GM12874 (cell line): Measurements from ENCODE around the gene ANKRD55.

Experiments
- TF ChIP-seq, protein P1 (sequence below): IDR thresholded peaks from 2 replicates; pipeline ENCODE4 v1.5.1; 2011; ENCODE audit warnings: low read depth, mild to moderate bottlenecking, control low read depth, low read length, moderate library complexity; ENCODE audit not compliant: insufficient read depth

ANKRD55 gene

DNA sequence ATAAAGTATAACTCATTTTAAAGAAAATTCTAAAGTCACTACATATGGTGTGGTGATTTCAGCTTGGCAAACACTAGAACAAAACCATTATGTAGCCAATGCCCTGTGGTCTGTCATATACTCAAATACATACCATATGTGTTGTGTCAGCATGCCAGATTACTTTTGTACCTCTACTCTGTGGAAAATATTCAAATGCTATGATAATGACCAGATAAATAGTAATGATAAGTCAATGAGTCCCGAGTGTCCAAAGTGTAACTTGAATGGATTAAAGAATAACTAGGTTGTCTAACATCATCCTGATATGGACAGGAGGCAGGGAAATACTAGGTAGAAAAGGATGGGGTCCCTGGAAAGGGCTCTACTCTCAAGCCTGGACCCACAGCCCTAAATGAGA, 180.4 kb downstream of the ANKRD55 start:
- TF ChIP-seq, protein P1, sequence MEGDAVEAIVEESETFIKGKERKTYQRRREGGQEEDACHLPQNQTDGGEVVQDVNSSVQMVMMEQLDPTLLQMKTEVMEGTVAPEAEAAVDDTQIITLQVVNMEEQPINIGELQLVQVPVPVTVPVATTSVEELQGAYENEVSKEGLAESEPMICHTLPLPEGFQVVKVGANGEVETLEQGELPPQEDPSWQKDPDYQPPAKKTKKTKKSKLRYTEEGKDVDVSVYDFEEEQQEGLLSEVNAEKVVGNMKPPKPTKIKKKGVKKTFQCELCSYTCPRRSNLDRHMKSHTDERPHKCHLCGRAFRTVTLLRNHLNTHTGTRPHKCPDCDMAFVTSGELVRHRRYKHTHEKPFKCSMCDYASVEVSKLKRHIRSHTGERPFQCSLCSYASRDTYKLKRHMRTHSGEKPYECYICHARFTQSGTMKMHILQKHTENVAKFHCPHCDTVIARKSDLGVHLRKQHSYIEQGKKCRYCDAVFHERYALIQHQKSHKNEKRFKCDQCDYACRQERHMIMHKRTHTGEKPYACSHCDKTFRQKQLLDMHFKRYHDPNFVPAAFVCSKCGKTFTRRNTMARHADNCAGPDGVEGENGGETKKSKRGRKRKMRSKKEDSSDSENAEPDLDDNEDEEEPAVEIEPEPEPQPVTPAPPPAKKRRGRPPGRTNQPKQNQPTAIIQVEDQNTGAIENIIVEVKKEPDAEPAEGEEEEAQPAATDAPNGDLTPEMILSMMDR, result no peak

DNA sequence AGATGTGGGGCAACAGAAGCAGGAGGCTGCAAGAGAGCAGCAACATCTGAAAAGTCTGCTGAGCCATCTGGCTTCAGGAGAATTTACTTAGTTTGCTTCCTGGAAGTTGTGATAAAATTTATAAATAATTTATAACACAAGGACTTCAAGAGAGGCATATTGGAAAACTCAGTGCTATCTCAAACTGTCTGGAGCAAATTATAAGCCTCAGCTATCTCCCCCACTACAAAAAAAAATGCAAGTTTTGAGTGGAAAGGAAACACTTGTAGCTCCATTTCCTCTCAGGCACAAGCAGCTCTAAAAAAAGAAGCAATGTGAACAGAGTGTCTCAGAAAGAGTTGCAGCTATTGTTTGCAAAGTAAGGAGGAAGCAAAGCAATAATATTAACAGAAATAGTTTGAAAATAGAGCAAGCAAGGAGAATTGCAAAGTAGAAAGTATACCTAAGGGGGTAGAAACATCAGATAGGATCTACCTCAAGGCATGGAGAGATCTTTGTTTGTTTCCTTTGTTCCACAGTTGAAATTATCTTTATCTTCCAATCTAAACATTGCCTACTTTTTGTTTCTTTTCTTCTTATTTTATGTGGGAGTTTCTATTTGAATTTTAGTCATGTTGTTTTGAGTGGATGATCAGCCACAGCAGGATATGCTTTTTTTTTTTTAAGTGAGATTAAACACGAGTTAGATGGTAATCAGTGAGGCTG, 182.4 kb downstream of the ANKRD55 start:
- TF ChIP-seq, protein P1, result no peak
